HG02852 (cell line): ENCODE results near the gene MAMSTR.
"Not testable (repeated sequence)": the region's sequence is repeated elsewhere in the genome, so short reads cannot be mapped to it uniquely, and the experiment has no call there.

Experiments used
- ATAC-seq: cut with Tn5 transposase; IDR thresholded peaks from one replicate; pipeline ENCODE4 v1.9.1; 2021; ENCODE audit warnings: mild to moderate bottlenecking, moderate library complexity; ENCODE audit not compliant: unreplicated experiment

The MAMSTR gene

GRCh38 chr19:48719263-48720171 is at the start of gene MAMSTR:
MAMSTR (minus strand) TSS chr19:48719725; CDS start chr19:48719031, 694 bp downstream.
- ATAC-seq = no peak

GRCh38 chr19:48768994-48769713 is 49.6 kb upstream of the MAMSTR start:
- no peak for ATAC-seq

GRCh38 chr19:48768171-48768753 is 48.7 kb upstream of the MAMSTR start:
- ATAC-seq = not testable (repeated sequence)

- not testable (repeated sequence) for ATAC-seq
Measured at GRCh38 chr19:48765816-48766215, 46.3 kb upstream of the MAMSTR start.

- no peak for ATAC-seq
Measured at GRCh38 chr19:48760504-48761205, 41.1 kb upstream of the MAMSTR start.

- no peak for ATAC-seq
Measured at GRCh38 chr19:48757741-48758144, 38.2 kb upstream of the MAMSTR start.

GRCh38 chr19:48757089-48757675 is 37.7 kb upstream of the MAMSTR start:
- ATAC-seq = no peak

- ATAC-seq = no peak
Measured at GRCh38 chr19:48756686-48757085, 37.2 kb upstream of the MAMSTR start.

- no peak for ATAC-seq
Measured at GRCh38 chr19:48756212-48756611, 36.7 kb upstream of the MAMSTR start.

- no peak for ATAC-seq
Measured at GRCh38 chr19:48755787-48756186, 36.3 kb upstream of the MAMSTR start.

GRCh38 chr19:48755084-48755641 is 35.6 kb upstream of the MAMSTR start, which contains the start of gene FGF21:
FGF21 (plus strand) TSS chr19:48755524; CDS start chr19:48756237, 713 bp downstream.
- ATAC-seq = no peak

GRCh38 chr19:48752496-48753365 is 33.2 kb upstream of the MAMSTR start, which contains the start of gene FUT1:
FUT1 (minus strand) TSS chr19:48752641; CDS start chr19:48751281, 1,360 bp downstream.
- no peak for ATAC-seq

GRCh38 chr19:48751845-48752495 is 32.4 kb upstream of the MAMSTR start:
- no peak for ATAC-seq

GRCh38 chr19:48750771-48751504 is 31.4 kb upstream of the MAMSTR start:
- ATAC-seq = no peak

- no peak for ATAC-seq
Measured at GRCh38 chr19:48750351-48750750, 30.8 kb upstream of the MAMSTR start.

GRCh38 chr19:48749571-48750198 is 30.2 kb upstream of the MAMSTR start:
- no peak for ATAC-seq
